Mesenteric fat pad (tissue), 1 donor: ENCODE data around the gene DDX31. TPM values are rescaled to one million over a fixed set of nuclear protein-coding genes. Genes with fewer than 3 reads are reported as not detected.

Source experiments
- DNase-seq: peaks from one replicate; pipeline ENCODE4 v3.0.0-alpha.2; 2020; ENCODE audit warnings: low spot score
- total RNA-seq: library from RNA; stranded (reverse); fragmentation: NEBNext Ultra II Directional; extraction: Animal tissue kit (Norgen Biotek cat#: 25700); gene quantifications from one replicate; pipeline ENCODE4 v1.2.1, GENCODE V29; 2021
- donor health status: DM: yes; HTN: yes; CAD: no.

DDX31 gene
- total RNA-seq, 1 donor from 2014 or later, result 12.7 TPM

- no peak for DNase-seq
These were observed 4.7 kb upstream of the DDX31 start for GRCh38 chr9:132674485-132674884.

- DNase-seq, result no peak
These were observed 3.6 kb upstream of the DDX31 start for GRCh38 chr9:132673355-132673754.

GRCh38 chr9:132672413-132672690 is 2.6 kb upstream of the DDX31 start:
- DNase-seq, result no peak

GRCh38 chr9:132671620-132672412 is 2.0 kb upstream of the DDX31 start:
- no peak for DNase-seq

GRCh38 chr9:132670457-132671391 is 941 bp upstream of the DDX31 start, which contains the start of gene GTF3C4:
Gene GTF3C4, plus strand, starts transcription at chr9:132670464. Its CDS starts 135 bp downstream, at chr9:132670599.
- no peak for DNase-seq

- no peak for DNase-seq
These were observed 475 bp downstream of the DDX31 start for GRCh38 chr9:132669319-132669697.

- no peak for DNase-seq
These were observed 5.9 kb downstream of the DDX31 start for GRCh38 chr9:132663851-132664250.

GRCh38 chr9:132663117-132663516 is 6.7 kb downstream of the DDX31 start:
- no peak for DNase-seq

GRCh38 chr9:132662152-132662945 is 7.4 kb downstream of the DDX31 start:
- no peak for DNase-seq

GRCh38 chr9:132656299-132656698 is 13.5 kb downstream of the DDX31 start:
- DNase-seq, result no peak

GRCh38 chr9:132651259-132651658 is 18.5 kb downstream of the DDX31 start:
- no peak for DNase-seq

GRCh38 chr9:132648685-132649084 is 21.1 kb downstream of the DDX31 start:
- no peak for DNase-seq

GRCh38 chr9:132648283-132648682 is 21.5 kb downstream of the DDX31 start:
- DNase-seq, result no peak

- DNase-seq, result no peak
These were observed 22.0 kb downstream of the DDX31 start for GRCh38 chr9:132647806-132648205.

- DNase-seq, result no peak
These were observed 22.4 kb downstream of the DDX31 start for GRCh38 chr9:132647355-132647754.

GRCh38 chr9:132646726-132647125 is 23.1 kb downstream of the DDX31 start:
- no peak for DNase-seq

GRCh38 chr9:132645711-132646110 is 24.1 kb downstream of the DDX31 start:
- DNase-seq, result no peak

- no peak for DNase-seq
These were observed 24.5 kb downstream of the DDX31 start for GRCh38 chr9:132645306-132645705.

- no peak for DNase-seq
These were observed 25.5 kb downstream of the DDX31 start for GRCh38 chr9:132644251-132644650.

GRCh38 chr9:132641216-132641615 is 28.6 kb downstream of the DDX31 start:
- DNase-seq, result no peak

GRCh38 chr9:132639322-132639721 is 30.5 kb downstream of the DDX31 start:
- DNase-seq, result no peak

- no peak for DNase-seq
These were observed 31.5 kb downstream of the DDX31 start for GRCh38 chr9:132638240-132638639.
